DOHH2 (cell line): Measurements from ENCODE around the gene MXRA7.

Experiments used
- CTCF ChIP-seq: fragments of 200-600 bp; sonication (generic); IDR thresholded peaks from one replicate; pipeline ENCODE4 v1.5.1; 2014; ENCODE audit warnings: antibody characterized with exemption, mild to moderate bottlenecking, low read depth, low read length; ENCODE audit not compliant: poor library complexity, severe bottlenecking
- EZH2phosphoT487 ChIP-seq: fragments of 200-600 bp; sonication (generic); IDR thresholded peaks from 2 replicates; pipeline ENCODE4 v1.6.1; 2017; ENCODE audit warnings: borderline replicate concordance, mild to moderate bottlenecking, antibody characterized with exemption, low read length, moderate library complexity, mixed read lengths

- TF ChIP-seq CTCF = no peak
- no peak for TF ChIP-seq EZH2phosphoT487
Measured at GRCh38 chr17:76753061-76753961, 42.5 kb upstream of the MXRA7 start.
